ENCODE data around the gene TMEM221. TPM values are rescaled to one million over a fixed set of nuclear protein-coding genes. Genes with fewer than 3 reads are reported as not detected.

TMEM221 gene
- total and polyA plus RNA-seq, 9 of the 15 experiments (the other 6 are each of a cell fraction or from before 2014, with no cell fraction given), result 0.06 to 0.35 TPM; not detected in 7

GRCh38 chr19:17394891-17395415, 53.5 kb downstream of the TMEM221 start (continued):
- peak; percentile 76 to 92 for TF ChIP-seq MLLT1 (IDR thresholded peaks at IDR 0.05)
- no peak for TF ChIP-seq ZNF165 (CRISPR knock-in tag; IDR thresholded peaks at IDR 0.05; ENCODE audit: borderline replicate concordance)
- no peak for TF ChIP-seq ZC3H4 (CRISPR knock-in tag; IDR thresholded peaks at IDR 0.05; ENCODE audit: borderline replicate concordance)
- TF ChIP-seq L3MBTL2 (IDR thresholded peaks at IDR 0.05), result 0 out of 2 replicates have a peak, but pooled peaks have one; percentile 15
- TF ChIP-seq HMG20A (CRISPR knock-in tag; conservative IDR thresholded peaks at IDR 0.05), result no peak
- TF ChIP-seq ETV5 (CRISPR knock-in tag; IDR thresholded peaks at IDR 0.05; ENCODE audit: low read depth), result no peak; the same call in 1 of the 2 replicates
- no peak for TF ChIP-seq HNRNPUL1 (IDR thresholded peaks at IDR 0.05; ENCODE audit: low read length)
- TF ChIP-seq ELF2 (CRISPR knock-in tag; IDR thresholded peaks at IDR 0.05), result peak; percentile 65; the same call in 1 of the 2 replicates
- peak; percentile 47; the same call in 1 of the 2 replicates for TF ChIP-seq CREM (IDR thresholded peaks at IDR 0.05; ENCODE audit: low read depth)
- TF ChIP-seq MAFG (tag; conservative IDR thresholded peaks at IDR 0.05), result no peak
- TF ChIP-seq FOXO4 (CRISPR knock-in tag; IDR thresholded peaks at IDR 0.05), result no peak
- TF ChIP-seq SIN3B (IDR thresholded peaks at IDR 0.05; ENCODE audit: low read depth), result no peak
- no peak for TF ChIP-seq CBX8 (IDR thresholded peaks at IDR 0.05; ENCODE audit: borderline replicate concordance, extremely low read depth, low read depth, low read length, poor library complexity, severe bottlenecking)
- TF ChIP-seq CBFB (CRISPR knock-in tag; IDR thresholded peaks at IDR 0.05), result no peak
- no peak for TF ChIP-seq ZNF175 (CRISPR knock-in tag; IDR thresholded peaks at IDR 0.05; ENCODE audit: low read depth)
- TF ChIP-seq ARID2 (IDR thresholded peaks at IDR 0.05), result peak; percentile 90
- no peak for TF ChIP-seq SLC30A9 (CRISPR knock-in tag; IDR thresholded peaks at IDR 0.05)
- no peak for TF ChIP-seq ZNF354B (CRISPR knock-in tag; IDR thresholded peaks at IDR 0.05)
- no peak for TF ChIP-seq ZNF561 (CRISPR knock-in tag; conservative IDR thresholded peaks at IDR 0.05)
- TF ChIP-seq ZNF398 (CRISPR knock-in tag; IDR thresholded peaks at IDR 0.05), result no peak
- peak; percentile 66 for TF ChIP-seq POLR2B (IDR thresholded peaks at IDR 0.05; ENCODE audit: low read depth, partially characterized antibody)
- TF ChIP-seq PTRF (tag; IDR thresholded peaks at IDR 0.05), result no peak
- no peak for TF ChIP-seq ZBTB12 (CRISPR knock-in tag; IDR thresholded peaks at IDR 0.05)

Data from K562 (cell line).